HG02970 (cell line): ENCODE data around the gene AFAP1L2.

Experiments used
- ATAC-seq: cut with Tn5 transposase; IDR thresholded peaks from one replicate; pipeline ENCODE4 v1.9.1; 2021; ENCODE audit warnings: mild to moderate bottlenecking, moderate library complexity, moderate number of reproducible peaks; ENCODE audit not compliant: unreplicated experiment, low FRiP score

AFAP1L2 gene

DNA sequence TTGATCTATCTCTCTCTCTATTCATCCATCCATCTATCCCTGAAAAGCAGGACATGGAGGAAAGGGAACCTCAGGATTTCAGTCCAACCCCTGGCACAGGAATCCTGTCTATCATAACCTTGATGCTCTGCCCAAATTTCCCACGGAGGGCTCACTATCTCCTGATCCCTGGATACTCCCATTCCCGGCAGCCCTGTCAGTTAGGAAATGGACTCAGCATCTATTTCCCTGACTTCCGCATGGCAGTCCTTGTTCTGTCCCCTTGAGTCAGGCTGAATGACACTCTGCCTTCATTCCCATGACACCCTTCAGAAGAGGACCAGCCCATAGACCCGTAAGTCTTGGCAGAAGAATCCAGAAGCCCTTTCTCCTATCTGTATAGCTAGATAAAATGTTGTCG is 87.6 kb downstream of the AFAP1L2 start:
- ATAC-seq: no peak

GRCh38 chr10:114315566-114316420 is 88.5 kb downstream of the AFAP1L2 start:
- ATAC-seq: no peak

DNA sequence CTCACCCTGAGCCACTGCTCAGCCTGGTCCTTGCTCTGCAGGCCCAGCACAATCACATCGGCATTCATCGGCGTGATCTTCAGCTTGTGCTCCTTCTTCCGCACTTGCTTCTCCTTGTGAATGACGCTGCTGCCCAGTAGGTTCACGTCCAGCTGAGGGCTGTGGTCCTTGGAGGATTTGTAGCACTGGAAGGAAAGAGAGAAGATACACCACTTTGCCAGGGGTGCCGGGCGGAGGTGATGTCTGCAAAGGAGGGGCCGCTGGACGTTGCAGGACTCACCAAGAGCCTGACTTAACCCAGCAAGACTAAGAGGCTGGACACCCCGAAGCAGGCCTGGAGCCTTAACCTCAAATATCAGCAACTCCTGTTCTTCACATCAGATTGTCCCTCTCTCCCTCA is 90.4 kb downstream of the AFAP1L2 start:
- ATAC-seq: no peak

- ATAC-seq: no peak
Observed at GRCh38 chr10:114313139-114313538, 91.2 kb downstream of the AFAP1L2 start.

DNA sequence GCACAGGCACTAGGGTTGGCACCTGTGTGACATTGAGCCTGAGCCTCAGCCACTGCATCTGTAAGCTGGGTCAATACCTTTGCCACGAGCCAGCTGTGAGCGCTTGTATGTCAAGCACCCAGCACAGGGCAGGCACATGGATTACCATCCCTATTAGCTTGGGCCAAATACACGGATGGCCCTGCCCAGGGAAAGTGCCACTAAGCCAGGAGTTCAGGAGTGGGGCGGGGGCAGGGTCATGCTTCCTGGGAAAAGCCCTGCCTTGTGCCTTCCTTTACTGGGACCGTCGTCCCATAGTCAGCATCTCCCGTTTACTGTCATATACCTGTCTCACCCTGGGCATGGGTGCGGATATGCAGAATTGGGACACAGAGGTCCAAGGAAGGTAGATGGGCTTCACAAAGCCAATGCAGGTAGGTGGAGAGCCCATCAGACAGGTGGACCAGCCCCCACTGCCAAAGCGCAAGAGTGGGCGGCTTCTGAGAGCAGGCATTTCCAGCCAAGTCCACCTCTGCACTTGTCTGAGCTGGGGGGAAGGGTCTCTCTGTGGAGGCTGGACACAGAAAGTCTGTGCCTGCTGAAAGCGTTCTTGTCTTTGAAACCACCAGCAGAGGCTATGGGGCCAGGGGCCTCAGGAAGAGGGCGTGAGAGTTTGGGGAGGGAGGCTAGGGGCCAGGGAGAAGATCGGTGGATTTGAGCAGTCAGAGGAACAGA is 92.6 kb downstream of the AFAP1L2 start:
- no peak for ATAC-seq

- ATAC-seq: no peak
Observed at GRCh38 chr10:114311023-114311422, 93.3 kb downstream of the AFAP1L2 start.

DNA sequence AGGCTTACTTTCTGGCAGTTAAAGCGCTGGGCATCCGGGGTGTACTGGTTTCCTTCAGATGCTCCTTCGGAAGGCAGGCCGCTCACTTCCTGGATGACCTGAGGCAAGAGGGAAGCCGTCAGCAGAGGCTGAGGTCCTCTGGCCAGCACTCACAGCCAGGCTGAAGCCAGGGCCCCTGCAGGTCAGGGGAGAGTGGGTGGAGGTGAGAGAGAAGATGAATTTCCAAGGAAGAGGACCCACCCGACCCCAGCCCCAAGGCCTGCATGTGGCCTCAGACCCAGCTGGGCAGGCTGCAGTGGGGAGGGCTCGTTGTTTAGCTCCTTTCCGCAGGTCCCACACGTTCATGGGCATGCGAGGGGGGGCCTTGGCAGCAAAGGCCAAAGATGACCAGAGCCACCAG is 94.0 kb downstream of the AFAP1L2 start:
- no peak for ATAC-seq

- no peak for ATAC-seq
Observed at GRCh38 chr10:114309364-114309651, 95.0 kb downstream of the AFAP1L2 start.

DNA sequence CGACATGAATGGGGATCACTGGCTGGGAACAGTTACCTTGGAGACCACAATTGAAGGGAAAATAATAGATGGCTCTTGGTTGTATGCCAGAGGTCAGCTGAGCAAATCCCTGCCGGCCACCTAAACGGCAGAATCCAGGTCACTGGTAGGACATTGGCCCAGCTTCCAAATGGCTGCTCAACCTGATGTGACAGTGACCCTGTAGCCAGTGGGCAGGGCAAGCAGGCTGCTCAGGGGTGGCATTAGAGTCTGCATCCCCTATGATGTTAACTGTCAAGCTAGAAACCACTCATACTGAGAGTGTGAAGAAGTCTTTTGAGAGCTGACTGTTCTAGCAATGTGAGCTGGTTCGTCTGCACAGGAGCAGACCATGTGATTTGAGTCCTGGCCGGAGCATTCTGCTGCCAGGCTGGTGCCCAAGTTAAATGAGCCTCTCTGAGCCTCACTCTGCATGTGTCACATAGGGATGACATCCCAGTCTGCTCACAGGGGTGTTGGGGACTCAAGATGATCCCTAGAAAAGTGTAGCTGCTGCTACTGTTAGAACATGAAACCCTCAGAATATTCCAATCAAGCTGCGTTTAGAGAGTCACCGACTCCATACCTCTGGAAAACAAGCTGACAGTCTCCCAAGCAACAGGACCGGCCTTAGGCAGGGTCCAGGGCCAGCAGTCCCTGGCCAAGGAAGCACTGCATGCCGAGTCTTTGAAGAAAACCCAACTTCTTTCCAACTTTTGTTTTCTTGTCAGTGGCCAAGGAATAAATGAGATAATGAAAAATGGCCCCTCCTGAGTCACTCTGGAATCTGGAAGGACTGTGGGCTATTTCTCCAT is 95.6 kb downstream of the AFAP1L2 start:
- ATAC-seq: no peak

DNA sequence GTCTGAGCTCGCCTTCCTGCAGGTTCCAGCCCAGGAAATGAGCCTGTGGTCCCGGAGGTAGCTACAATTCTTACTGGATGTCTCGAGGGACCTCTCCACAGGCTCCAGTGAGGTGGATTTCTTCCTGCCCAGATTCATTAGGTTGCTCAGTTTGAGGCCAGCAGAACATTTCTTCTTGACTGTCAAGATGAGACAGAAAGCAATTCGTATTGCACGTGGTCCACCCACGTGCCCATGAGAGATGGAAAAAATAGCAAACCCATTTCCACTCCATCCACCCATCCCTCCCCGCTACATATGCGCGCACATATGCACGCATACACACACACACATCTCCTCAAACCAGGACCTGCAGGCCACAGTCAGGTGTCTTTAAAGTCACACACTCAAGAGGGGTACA is 96.6 kb downstream of the AFAP1L2 start:
- no peak for ATAC-seq

DNA sequence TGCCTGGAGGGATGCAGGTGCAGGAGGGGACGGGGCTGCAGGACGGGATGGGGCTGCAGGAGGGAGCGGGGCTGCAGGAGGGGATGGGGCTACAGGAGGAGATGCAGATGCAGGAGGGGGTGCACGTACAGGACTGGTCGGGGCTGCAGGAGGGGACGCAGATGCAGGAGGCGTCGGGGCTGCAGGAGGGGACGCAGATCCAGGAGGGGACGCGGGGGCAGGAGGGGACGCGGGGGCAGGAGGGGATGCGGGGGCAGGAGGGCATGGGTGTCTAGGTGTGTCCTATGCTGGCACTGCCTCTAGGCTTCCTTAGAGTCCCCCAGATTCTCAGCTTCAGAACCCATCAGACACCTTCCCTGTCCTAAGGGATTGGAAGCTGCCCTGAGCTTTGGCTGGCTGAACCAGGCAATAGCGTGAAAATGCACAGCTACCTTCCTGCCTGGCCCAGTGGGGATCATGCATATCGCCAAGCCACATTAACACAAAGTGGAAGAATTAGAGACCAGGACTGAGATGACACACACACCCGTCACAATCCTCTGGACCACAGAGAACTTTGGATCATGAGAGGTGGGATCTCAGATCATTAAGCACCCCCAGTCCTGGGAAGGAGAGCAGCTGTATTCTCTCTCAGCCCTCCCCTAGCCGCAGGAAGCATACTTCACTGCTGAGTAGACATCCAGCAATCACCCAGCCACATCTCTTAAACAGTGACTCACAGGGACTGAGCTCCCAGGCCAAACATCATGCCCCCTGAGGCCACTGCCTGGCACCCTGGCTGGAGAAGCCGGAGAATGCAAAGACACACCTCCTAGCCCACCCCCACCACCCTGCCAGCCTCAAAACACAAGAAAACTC is 98.0 kb downstream of the AFAP1L2 start:
- ATAC-seq: no peak

DNA sequence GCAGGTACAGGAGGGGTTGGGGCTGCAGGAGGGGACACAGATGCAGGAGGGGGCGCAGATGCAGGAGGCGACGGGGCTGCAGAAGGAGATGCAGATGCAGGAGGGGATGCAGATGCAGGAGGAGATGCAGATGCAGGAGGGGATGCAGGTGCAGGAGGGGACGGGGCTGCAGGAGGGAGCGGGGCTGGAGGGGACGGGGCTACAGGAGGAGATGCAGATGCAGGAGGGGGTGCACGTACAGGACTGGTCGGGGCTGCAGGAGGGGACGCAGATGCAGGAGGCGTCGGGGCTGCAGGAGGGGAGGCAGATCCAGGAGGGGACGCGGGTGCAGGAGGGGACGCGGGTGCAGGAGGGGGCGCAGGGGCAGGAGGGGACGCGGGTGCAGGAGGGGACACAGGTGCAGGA is 98.8 kb downstream of the AFAP1L2 start:
- ATAC-seq: no peak

GRCh38 chr10:114304571-114305421 is 99.5 kb downstream of the AFAP1L2 start:
- peak; percentile 50 for ATAC-seq

GRCh38 chr10:114304017-114304570 is 100.2 kb downstream of the AFAP1L2 start:
- peak; percentile 72 for ATAC-seq

DNA sequence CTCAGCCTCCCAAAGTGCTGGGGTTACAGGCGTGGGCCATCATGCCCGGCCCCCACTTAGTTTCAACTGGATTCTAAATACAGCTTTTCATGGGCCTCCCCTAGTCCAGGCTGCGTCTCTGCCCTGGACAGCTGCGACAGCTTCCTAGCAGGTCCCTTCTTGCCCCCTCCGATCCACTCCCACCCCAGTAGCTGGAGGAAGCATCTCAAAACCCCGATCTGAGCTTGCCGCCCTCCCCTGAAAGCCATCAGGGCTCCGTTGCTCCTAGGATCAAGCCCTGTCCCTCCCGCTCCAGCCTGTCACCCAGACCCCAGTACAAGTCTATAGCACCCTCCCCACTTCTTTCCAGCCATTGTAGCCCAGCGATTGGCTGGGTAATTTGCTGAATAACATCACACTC is 100.7 kb downstream of the AFAP1L2 start:
- no peak for ATAC-seq

DNA sequence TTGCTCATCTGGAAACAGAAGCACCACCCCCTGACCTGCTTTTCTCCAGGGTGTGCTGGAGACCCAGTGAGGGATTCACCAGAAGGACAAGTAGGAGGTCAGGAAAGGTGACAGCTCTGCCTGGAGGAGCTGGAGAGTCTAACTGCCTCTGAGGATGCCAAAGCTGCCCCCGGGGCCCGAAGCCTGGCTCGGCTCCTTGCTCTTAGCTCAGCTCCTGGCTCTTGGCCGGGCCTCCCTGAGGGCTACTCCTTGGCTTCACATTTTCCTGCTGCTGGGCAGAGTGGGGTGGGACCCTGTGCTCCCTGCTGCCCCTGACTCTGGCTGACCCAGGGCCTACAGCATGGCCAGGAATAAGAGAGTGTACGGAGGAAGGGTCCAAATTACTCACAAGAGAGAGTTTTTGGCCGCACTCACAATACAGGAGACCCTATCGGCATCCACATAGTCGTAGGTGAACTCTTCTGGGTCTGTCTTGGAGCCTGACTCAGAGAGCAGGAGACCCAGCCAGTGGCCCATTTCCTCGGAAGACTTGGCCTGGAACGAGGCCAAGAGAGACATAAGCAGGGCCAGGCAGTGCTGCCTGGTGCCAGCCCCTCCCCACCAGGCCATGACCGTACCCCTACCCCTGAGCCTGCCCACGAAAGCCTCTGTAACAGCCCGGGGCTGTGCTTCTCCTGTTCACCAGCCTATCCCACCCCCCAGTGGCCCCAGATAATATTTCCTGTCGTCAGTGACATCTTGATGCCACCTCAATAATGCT is 102.2 kb downstream of the AFAP1L2 start:
- ATAC-seq: no peak

GRCh38 chr10:114301177-114301576 is 103.1 kb downstream of the AFAP1L2 start:
- no peak for ATAC-seq

- no peak for ATAC-seq
Observed at GRCh38 chr10:114300036-114300645, 104.2 kb downstream of the AFAP1L2 start.
